Measurements from ENCODE around the gene ITGAX. TPM values are rescaled to one million over a fixed set of nuclear protein-coding genes. Genes with fewer than 3 reads are reported as not detected.

The ITGAX gene
- polyA plus RNA-seq, 1 of the 3 experiments (the other 2 are of a cell fraction) = 0.66 TPM

DNA sequence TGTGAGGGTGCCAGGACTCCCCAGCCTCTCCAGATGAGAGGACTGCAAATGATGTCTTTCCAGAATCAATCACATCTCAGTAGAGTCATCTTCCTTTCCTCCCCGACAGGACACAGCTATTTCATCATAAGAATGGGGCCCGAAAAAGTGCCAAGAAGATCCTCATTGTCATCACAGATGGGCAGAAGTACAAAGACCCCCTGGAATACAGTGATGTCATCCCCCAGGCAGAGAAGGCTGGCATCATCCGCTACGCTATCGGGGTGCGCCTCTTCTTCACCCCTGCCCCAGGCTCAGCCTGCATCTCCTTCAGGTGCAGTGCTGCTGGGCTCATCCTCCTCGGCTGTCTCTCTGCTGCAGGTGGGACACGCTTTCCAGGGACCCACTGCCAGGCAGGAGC lies 52.4 kb downstream of the ITGAX start:
- ChIA-PET POLR2A (no interaction called here), CTCF (no interaction called here)
- TF ChIP-seq, protein P1, sequence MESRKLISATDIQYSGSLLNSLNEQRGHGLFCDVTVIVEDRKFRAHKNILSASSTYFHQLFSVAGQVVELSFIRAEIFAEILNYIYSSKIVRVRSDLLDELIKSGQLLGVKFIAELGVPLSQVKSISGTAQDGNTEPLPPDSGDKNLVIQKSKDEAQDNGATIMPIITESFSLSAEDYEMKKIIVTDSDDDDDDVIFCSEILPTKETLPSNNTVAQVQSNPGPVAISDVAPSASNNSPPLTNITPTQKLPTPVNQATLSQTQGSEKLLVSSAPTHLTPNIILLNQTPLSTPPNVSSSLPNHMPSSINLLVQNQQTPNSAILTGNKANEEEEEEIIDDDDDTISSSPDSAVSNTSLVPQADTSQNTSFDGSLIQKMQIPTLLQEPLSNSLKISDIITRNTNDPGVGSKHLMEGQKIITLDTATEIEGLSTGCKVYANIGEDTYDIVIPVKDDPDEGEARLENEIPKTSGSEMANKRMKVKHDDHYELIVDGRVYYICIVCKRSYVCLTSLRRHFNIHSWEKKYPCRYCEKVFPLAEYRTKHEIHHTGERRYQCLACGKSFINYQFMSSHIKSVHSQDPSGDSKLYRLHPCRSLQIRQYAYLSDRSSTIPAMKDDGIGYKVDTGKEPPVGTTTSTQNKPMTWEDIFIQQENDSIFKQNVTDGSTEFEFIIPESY (IDR thresholded peaks at IDR 0.05; ENCODE audit: borderline replicate concordance, low read depth) = no peak
- TF ChIP-seq EZH2phosphoT487 (IDR thresholded peaks at IDR 0.05; ENCODE audit: borderline replicate concordance, low read depth) (no peak), GABPA (IDR thresholded peaks at IDR 0.05; ENCODE audit: low read depth) (no peak), RAD21 (IDR thresholded peaks at IDR 0.05; ENCODE audit: low read length) (no peak), TAF1 (IDR thresholded peaks at IDR 0.05; ENCODE audit: borderline replicate concordance, low read depth, low read length) (no peak), YY1 (IDR thresholded peaks at IDR 0.05; ENCODE audit: low read depth) (no peak)
- Histone ChIP-seq H2AFZ (ENCODE audit: low read depth) (no peak overlapping the region), H3K4me1 (ENCODE audit: control insufficient read depth in 1 of 2, insufficient read depth in 2 of 2, low read depth in 1 of 2, low read length in 1 of 2) (peaks cover 0 to 6% of the 10 kb centered on the region in 2 experiments; a peak in 1 of 4 replicates), H3K9me3 (no peaks in the 10 kb centered on the region), H3K36me3 (replicated peaks in 1 of 2; ENCODE audit: control insufficient read depth in 1 of 2, insufficient read depth in 2 of 2, low read length in 1 of 2) (no peaks in the 10 kb centered on the region), H3K27me3 (ENCODE audit: insufficient read depth) (peaks cover 15% of the 10 kb centered on the region; the same call in 1 of the 2 replicates), H3F3A (replicated peaks; ENCODE audit: insufficient read depth) (peaks cover 8% of the 10 kb centered on the region), H3K27ac (ENCODE audit: low read depth in 2 of 2, low read length in 1 of 2) (no peak overlapping the region), H4K20me1 (ENCODE audit: insufficient read depth) (no peaks in the 10 kb centered on the region), H3K4me3 (ENCODE audit: low read depth in 2 of 2, low read length in 1 of 2) (no peak overlapping the region), H3K9ac (no peak overlapping the region), H3K79me2 (ENCODE audit: insufficient read depth) (peaks cover 7% of the 10 kb centered on the region; the same call in 1 of the 2 replicates), H3K4me2 (no peak overlapping the region), H3K9me2 (no peaks in the 10 kb centered on the region)
- WGBS (ENCODE audit: low lambda C conversion rate) = 16% methylated on average over 5 of the region's 8 CpGs
- DNase-seq = no peak

DNA sequence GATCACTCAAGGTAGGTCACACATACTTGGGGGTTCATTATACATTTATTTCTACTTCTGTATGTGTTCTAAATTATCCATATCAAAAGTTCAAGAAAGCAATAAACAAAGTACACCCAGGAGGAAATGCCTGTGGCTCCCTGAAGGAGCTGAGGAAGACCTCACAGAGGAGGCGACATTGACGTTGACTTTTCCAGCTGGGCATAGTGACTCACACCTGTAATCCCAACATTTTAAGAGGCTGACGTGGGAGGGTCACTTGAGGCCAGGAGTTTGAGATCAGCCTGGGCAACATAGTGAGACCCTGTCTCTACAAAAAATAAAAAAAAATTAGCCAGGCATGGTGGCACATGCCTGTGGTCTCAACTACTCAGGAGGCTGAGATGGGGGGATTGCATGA lies 54.5 kb downstream of the ITGAX start:
- ChIA-PET CTCF (no interaction called here), POLR2A (no interaction called here)
- Histone ChIP-seq H3K9me2 (no peaks in the 10 kb centered on the region), H3F3A (replicated peaks; ENCODE audit: insufficient read depth) (no peaks in the 10 kb centered on the region), H3K9me3 (no peaks in the 10 kb centered on the region), H3K27ac (ENCODE audit: low read depth in 2 of 2, low read length in 1 of 2) (no peak overlapping the region), H3K4me3 (ENCODE audit: low read depth in 2 of 2, low read length in 1 of 2) (no peak overlapping the region), H3K4me2 (no peak overlapping the region), H3K9ac (no peak overlapping the region), H3K36me3 (replicated peaks in 1 of 2; ENCODE audit: control insufficient read depth in 1 of 2, insufficient read depth in 2 of 2, low read length in 1 of 2) (no peaks in the 10 kb centered on the region), H2AFZ (ENCODE audit: low read depth) (no peak overlapping the region), H4K20me1 (ENCODE audit: insufficient read depth) (no peaks in the 10 kb centered on the region), H3K79me2 (ENCODE audit: insufficient read depth) (no peaks in the 10 kb centered on the region), H3K4me1 (ENCODE audit: control insufficient read depth in 1 of 2, insufficient read depth in 2 of 2, low read depth in 1 of 2, low read length in 1 of 2) (no peaks in the 10 kb centered on the region), H3K27me3 (ENCODE audit: insufficient read depth) (peaks cover 35% of the 10 kb centered on the region; the same call in 1 of the 2 replicates)
- WGBS (ENCODE audit: low lambda C conversion rate) = 5% methylated on average over 3 of the region's 3 CpGs
- TF ChIP-seq, protein P2, sequence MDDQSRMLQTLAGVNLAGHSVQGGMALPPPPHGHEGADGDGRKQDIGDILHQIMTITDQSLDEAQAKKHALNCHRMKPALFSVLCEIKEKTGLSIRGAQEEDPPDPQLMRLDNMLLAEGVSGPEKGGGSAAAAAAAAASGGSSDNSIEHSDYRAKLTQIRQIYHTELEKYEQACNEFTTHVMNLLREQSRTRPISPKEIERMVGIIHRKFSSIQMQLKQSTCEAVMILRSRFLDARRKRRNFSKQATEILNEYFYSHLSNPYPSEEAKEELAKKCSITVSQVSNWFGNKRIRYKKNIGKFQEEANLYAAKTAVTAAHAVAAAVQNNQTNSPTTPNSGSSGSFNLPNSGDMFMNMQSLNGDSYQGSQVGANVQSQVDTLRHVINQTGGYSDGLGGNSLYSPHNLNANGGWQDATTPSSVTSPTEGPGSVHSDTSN (IDR thresholded peaks at IDR 0.05) = no peak
- no peak for TF ChIP-seq RFX5 (IDR thresholded peaks at IDR 0.05; ENCODE audit: low read length)
- DNase-seq = no peak

DNA sequence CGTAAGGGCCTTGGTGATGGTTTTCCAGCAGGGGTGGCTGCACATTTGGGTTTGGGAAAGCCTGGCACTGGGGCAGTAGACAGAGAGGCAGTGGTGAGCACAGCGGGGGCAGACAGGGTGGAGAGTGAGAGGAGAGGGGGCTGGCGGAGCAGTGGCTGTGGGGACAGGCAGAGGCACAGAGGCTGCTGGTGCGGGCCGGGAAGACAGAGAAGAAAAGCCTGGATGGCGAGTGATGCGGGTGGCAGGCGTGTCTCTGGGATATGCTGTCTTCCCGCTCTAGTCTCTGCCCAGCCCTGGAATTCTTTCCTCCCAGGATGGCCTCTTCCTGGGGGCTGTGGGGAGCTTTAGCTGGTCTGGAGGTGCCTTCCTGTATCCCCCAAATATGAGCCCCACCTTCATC lies 55.1 kb downstream of the ITGAX start:
- Histone ChIP-seq H3K9ac (no peak overlapping the region), H3K4me1 (ENCODE audit: control insufficient read depth in 1 of 2, insufficient read depth in 2 of 2, low read depth in 1 of 2, low read length in 1 of 2) (no peaks in the 10 kb centered on the region), H3K4me3 (ENCODE audit: low read depth in 2 of 2, low read length in 1 of 2) (no peak overlapping the region), H3K27ac (ENCODE audit: low read depth in 2 of 2, low read length in 1 of 2) (no peak overlapping the region), H3K9me2 (no peaks in the 10 kb centered on the region), H3F3A (replicated peaks; ENCODE audit: insufficient read depth) (no peaks in the 10 kb centered on the region), H3K9me3 (no peaks in the 10 kb centered on the region), H4K20me1 (ENCODE audit: insufficient read depth) (no peaks in the 10 kb centered on the region), H3K27me3 (ENCODE audit: insufficient read depth) (peaks cover 41% of the 10 kb centered on the region; the same call in 1 of the 2 replicates), H3K4me2 (no peak overlapping the region), H2AFZ (ENCODE audit: low read depth) (no peak overlapping the region), H3K79me2 (ENCODE audit: insufficient read depth) (no peaks in the 10 kb centered on the region), H3K36me3 (replicated peaks in 1 of 2; ENCODE audit: control insufficient read depth in 1 of 2, insufficient read depth in 2 of 2, low read length in 1 of 2) (no peaks in the 10 kb centered on the region)
- ChIA-PET POLR2A (no interaction called here), CTCF (no interaction called here)
- 27% methylated on average over 8 of the region's 9 CpGs for WGBS (ENCODE audit: low lambda C conversion rate)
- no peak for DNase-seq
- TF ChIP-seq, protein P3, sequence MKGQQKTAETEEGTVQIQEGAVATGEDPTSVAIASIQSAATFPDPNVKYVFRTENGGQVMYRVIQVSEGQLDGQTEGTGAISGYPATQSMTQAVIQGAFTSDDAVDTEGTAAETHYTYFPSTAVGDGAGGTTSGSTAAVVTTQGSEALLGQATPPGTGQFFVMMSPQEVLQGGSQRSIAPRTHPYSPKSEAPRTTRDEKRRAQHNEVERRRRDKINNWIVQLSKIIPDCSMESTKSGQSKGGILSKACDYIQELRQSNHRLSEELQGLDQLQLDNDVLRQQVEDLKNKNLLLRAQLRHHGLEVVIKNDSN (IDR thresholded peaks at IDR 0.05; ENCODE audit: borderline replicate concordance, low read depth) = no peak
- TF ChIP-seq TEAD4 (IDR thresholded peaks at IDR 0.05; ENCODE audit: borderline replicate concordance, insufficient read depth) (no peak), TCF12 (IDR thresholded peaks at IDR 0.05) (no peak), EZH2phosphoT487 (IDR thresholded peaks at IDR 0.05; ENCODE audit: borderline replicate concordance, low read depth) (no peak), FOXJ3 (CRISPR knock-in tag; IDR thresholded peaks at IDR 0.05) (no peak), JUND (IDR thresholded peaks at IDR 0.05) (no peak)
- TF ChIP-seq, protein P4, sequence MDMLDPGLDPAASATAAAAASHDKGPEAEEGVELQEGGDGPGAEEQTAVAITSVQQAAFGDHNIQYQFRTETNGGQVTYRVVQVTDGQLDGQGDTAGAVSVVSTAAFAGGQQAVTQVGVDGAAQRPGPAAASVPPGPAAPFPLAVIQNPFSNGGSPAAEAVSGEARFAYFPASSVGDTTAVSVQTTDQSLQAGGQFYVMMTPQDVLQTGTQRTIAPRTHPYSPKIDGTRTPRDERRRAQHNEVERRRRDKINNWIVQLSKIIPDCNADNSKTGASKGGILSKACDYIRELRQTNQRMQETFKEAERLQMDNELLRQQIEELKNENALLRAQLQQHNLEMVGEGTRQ (IDR thresholded peaks at IDR 0.05; ENCODE audit: borderline replicate concordance, low read depth, low read length) = no peak
- TF ChIP-seq, protein P5, sequence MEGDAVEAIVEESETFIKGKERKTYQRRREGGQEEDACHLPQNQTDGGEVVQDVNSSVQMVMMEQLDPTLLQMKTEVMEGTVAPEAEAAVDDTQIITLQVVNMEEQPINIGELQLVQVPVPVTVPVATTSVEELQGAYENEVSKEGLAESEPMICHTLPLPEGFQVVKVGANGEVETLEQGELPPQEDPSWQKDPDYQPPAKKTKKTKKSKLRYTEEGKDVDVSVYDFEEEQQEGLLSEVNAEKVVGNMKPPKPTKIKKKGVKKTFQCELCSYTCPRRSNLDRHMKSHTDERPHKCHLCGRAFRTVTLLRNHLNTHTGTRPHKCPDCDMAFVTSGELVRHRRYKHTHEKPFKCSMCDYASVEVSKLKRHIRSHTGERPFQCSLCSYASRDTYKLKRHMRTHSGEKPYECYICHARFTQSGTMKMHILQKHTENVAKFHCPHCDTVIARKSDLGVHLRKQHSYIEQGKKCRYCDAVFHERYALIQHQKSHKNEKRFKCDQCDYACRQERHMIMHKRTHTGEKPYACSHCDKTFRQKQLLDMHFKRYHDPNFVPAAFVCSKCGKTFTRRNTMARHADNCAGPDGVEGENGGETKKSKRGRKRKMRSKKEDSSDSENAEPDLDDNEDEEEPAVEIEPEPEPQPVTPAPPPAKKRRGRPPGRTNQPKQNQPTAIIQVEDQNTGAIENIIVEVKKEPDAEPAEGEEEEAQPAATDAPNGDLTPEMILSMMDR (IDR thresholded peaks at IDR 0.05) = no peak

Data from SK-N-SH (cell line).